K562 (cell line): Measurements from ENCODE around the gene TMEM63A. TPM values are rescaled to one million over a fixed set of nuclear protein-coding genes. Genes with fewer than 3 reads are reported as not detected.

Experiments used
- ATAC-seq: fragments of 200-7000 bp; cut with Tn5 transposase; 3 replicates; pipeline ENCODE4 v1.9.1; 2020; ENCODE audit warnings: moderate library complexity
- BruUV-seq: library from RNA; stranded (reverse); fragments of 400-500 nt; replicated peaks from 2 replicates; lab custom pipeline; 2021; lab: Mats Ljungman, UMichigan
- CTCF ChIA-PET: fragments of 300-600 bp; formaldehyde crosslinking; extraction: SDS; loops from one replicate; lab custom pipeline; 2021; ENCODE audit warnings: low intra/inter-chr PET ratio; lab: Yijun Ruan, JAX
- POLR2A ChIA-PET: fragments of 300-600, 350-650 bp; sonication (Branson Sonifier 250); formaldehyde crosslinking; extraction: SDS; loops from one replicate; lab custom pipeline; 2021; ENCODE audit warnings: antibody characterized with exemption, inconsistent platforms; lab: Yijun Ruan, JAX
- DNase-seq, 4 experiments: peaks; one replicate each; pipeline versions ENCODE4 v3.0.0 to v3.0.0-alpha.2; 2011 to 2018; ENCODE audit warnings: low spot score in 3 of 4, mixed read lengths in 3 of 4; ENCODE audit errors: extremely low read depth in 1 of 4
- FAIRE-seq: peaks from 2 replicates; lab custom pipeline; 2011; peaks lifted over from hg19 to GRCh38; lab: Jason Lieb, UNC
- H2AFZ ChIP-seq: 2 replicates; pipeline ENCODE4 v1.6.0; 2011; ENCODE audit warnings: low read depth, low read length, control low read depth, inconsistent platforms
- H3K27ac ChIP-seq: fragments of 200-600 bp; 3 replicates; pipeline ENCODE4 v1.8.0; 2011; ENCODE audit warnings: low read depth, mild to moderate bottlenecking, control low read depth, inconsistent platforms, low read length, moderate library complexity, mixed read lengths; ENCODE audit errors: extremely low read depth
- H3K27me3 ChIP-seq, 2 experiments: fragments of 300-600 bp in 1 of 2; 2 replicates in 1 of 2; 3 replicates in 1 of 2; pipeline versions ENCODE4 v1.6.0 to v1.8.0; 2011; ENCODE audit warnings: inconsistent platforms in 2 of 2, low read length in 2 of 2, mild to moderate bottlenecking in 1 of 2, mixed read lengths in 1 of 2, moderate library complexity in 1 of 2; ENCODE audit not compliant: control insufficient read depth in 2 of 2, insufficient read depth in 2 of 2
- H3K36me3 ChIP-seq: fragments of 300-600 bp; 3 replicates; pipeline ENCODE4 v1.8.0; 2011; ENCODE audit warnings: mild to moderate bottlenecking, low read length, inconsistent platforms; ENCODE audit not compliant: control insufficient read depth, insufficient read depth
- H3K4me1 ChIP-seq, 2 experiments: fragments of 200-600 bp in 1 of 2; replicated peaks in 1 of 2; 2 replicates in 1 of 2; 3 replicates in 1 of 2; pipeline versions ENCODE4 v1.5.1 to v1.8.0; 2011; ENCODE audit warnings: inconsistent platforms in 2 of 2, low read length in 2 of 2, mild to moderate bottlenecking in 1 of 2, mixed read lengths in 1 of 2, moderate library complexity in 1 of 2; ENCODE audit not compliant: control insufficient read depth in 2 of 2, insufficient read depth in 2 of 2
- H3K4me2 ChIP-seq: 2 replicates; pipeline ENCODE4 v1.6.1; 2011; ENCODE audit warnings: low read length, control low read depth, inconsistent platforms, mixed read lengths; ENCODE audit not compliant: insufficient read depth
- H3K4me3 ChIP-seq: fragments of 200-600 bp; sonication (generic), shearing (Covaris generic); 2 replicates; pipeline ENCODE4 v1.5.1; 2016; ENCODE audit warnings: control low read depth, inconsistent platforms
- H3K79me2 ChIP-seq: fragments of 200-600 bp; 3 replicates; pipeline ENCODE4 v1.8.0; 2011; ENCODE audit warnings: low read length, inconsistent platforms; ENCODE audit not compliant: control insufficient read depth, insufficient read depth
- H3K9ac ChIP-seq, 2 experiments: 2 replicates each; pipeline versions ENCODE4 v1.6.0 to v1.6.1; 2011; ENCODE audit warnings: low read depth in 2 of 2, low read length in 2 of 2, control low read depth in 1 of 2, inconsistent platforms in 1 of 2, mild to moderate bottlenecking in 1 of 2, mixed read lengths in 1 of 2; ENCODE audit not compliant: insufficient read depth in 1 of 2
- H3K9me1 ChIP-seq: one replicate; pipeline ENCODE4 v1.6.0; 2011; ENCODE audit warnings: inconsistent platforms, mild to moderate bottlenecking, low read length, moderate library complexity; ENCODE audit not compliant: control insufficient read depth, insufficient read depth
- H3K9me3 ChIP-seq: replicated peaks from 2 replicates; pipeline ENCODE4 v1.5.1; 2011; ENCODE audit warnings: low read depth, low read length, inconsistent platforms; ENCODE audit not compliant: control insufficient read depth, insufficient read depth
- H4K20me1 ChIP-seq: replicated peaks from 2 replicates; pipeline ENCODE4 v1.6.1; 2011; ENCODE audit warnings: low read length, inconsistent platforms, mixed read lengths; ENCODE audit not compliant: control insufficient read depth, insufficient read depth
- ILK ChIP-seq: fragments of 450-650 bp; IDR thresholded peaks from 2 replicates; pipeline ENCODE4 v1.6.1; 2016; ENCODE audit warnings: missing genetic modification characterization, low read depth, mild to moderate bottlenecking, missing compliant biosample characterization, moderate library complexity, borderline replicate concordance
- POLR3G ChIP-seq: IDR thresholded peaks from 2 replicates; pipeline ENCODE4 v1.6.1; 2011; ENCODE audit not compliant: insufficient read length, insufficient replicate concordance; ENCODE audit errors: extremely low read depth
- SETDB1 ChIP-seq: IDR thresholded peaks from one replicate; pipeline ENCODE4 v1.6.1; 2012; ENCODE audit warnings: low read length, control low read depth, inconsistent platforms
- ZKSCAN1 ChIP-seq: fragments of 150-350 bp; IDR thresholded peaks from 2 replicates; pipeline ENCODE4 v1.6.1; 2016; ENCODE audit warnings: low read depth, low read length
- ZNF121 ChIP-seq: sonication (generic); formaldehyde crosslinking; conservative IDR thresholded peaks from 2 replicates; pipeline ENCODE4 v1.8.0; 2022; ENCODE audit warnings: missing genetic modification reagents
- ZNF431 ChIP-seq: sonication (generic); formaldehyde crosslinking; IDR thresholded peaks from 2 replicates; pipeline ENCODE4 v1.8.0; 2022; ENCODE audit warnings: mild to moderate bottlenecking, missing genetic modification reagents
- ZNF75A ChIP-seq: fragments of 450-650 bp; formaldehyde crosslinking; IDR thresholded peaks from 2 replicates; pipeline ENCODE4 v1.4.0; 2020; ENCODE audit warnings: mild to moderate bottlenecking
- WGBS: fragments of 100-300 bp; shearing (Covaris generic); methylation state at CpG from one replicate; pipeline ENCODE4 v1.1.6; 2016; ENCODE audit warnings: low coverage, mixed read lengths; ENCODE audit not compliant: insufficient coverage; ENCODE audit errors: missing lambda C conversion rate; 5-methylcytosine and 5-hydroxymethylcytosine counted together
- in situ Hi-C: fragments of 300-500 bp; cut with MboI; formaldehyde crosslinking; loops from 4 replicates; pipeline ENCODE4 v1.15.0; 2018; ENCODE audit warnings: inconsistent platforms, mixed read lengths
- intact Hi-C: fragments of 100-400 bp; cut with micrococcal nuclease; formaldehyde crosslinking; loops from 2 replicates; pipeline ENCODE4 v1.14.2; 2022
- polyA plus RNA-seq, 8 experiments: library from polyadenylated mRNA; depleted of rRNA in 4 of 8; stranded (reverse) in 5 of 8; unstranded in 3 of 8; fragments of >200 nt; fragmentation: Nextera tagmentation in 2 of 8; fragmentation: Illumina TruSeq in 1 of 8; extraction: Ambion mirVana in 2 of 8; extraction: Trizol in 1 of 8; gene quantifications; 2 replicates each; pipeline versions ENCODE4 v1.2.1 to v1.2.3, GENCODE V29; 2011 to 2014; ENCODE audit warnings: inconsistent platforms in 1 of 8, missing spikeins in 1 of 8
- total RNA-seq, 7 experiments: library from RNA; depleted of rRNA in 6 of 7; stranded (reverse); fragments of >200 nt in 6 of 7; fragmentation: Illumina TruSeq in 2 of 7; extraction: Trizol in 2 of 7; gene quantifications; 2 replicates each; pipeline versions ENCODE4 v1.2.1 to v1.2.3, GENCODE V29; 2011 to 2021; ENCODE audit warnings: low replicate concordance in 1 of 7
- TF ChIP-seq, protein P1 (sequence below): sonication (generic); formaldehyde crosslinking; IDR thresholded peaks from 2 replicates; pipeline ENCODE4 v1.8.0; 2022; ENCODE audit warnings: missing genetic modification reagents, mild to moderate bottlenecking, moderate library complexity, borderline replicate concordance
- TF ChIP-seq, protein P2 (sequence below): sonication (generic); formaldehyde crosslinking; IDR thresholded peaks from 2 replicates; pipeline ENCODE4 v1.8.1; 2023; ENCODE audit warnings: mild to moderate bottlenecking, missing genetic modification reagents

Gene TMEM63A
- total and polyA plus RNA-seq, 9 of the 15 experiments (the other 6 are each of a cell fraction or from before 2014, with no cell fraction given) = 2.0 to 54.6 (median 17.5) TPM

DNA sequence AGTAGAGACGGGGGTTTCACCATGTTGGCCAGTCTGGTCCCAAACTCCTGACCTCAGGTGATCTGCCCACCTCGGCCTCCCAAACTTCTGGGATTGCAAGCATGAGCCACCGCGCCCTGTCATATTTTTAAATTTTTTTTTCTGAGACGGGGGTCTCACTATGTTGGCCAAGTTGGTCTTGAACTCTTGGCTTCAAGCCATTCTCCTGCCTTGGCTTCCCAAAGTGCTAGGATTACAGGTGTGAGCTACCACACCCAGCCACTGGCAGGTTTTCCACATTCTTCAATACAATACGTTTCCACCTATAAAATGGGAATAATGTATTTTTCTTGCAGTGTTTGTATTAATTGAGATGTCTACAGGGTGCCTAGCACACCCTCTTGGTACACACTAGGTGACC is 10.1 kb upstream of the TMEM63A start:
- FAIRE-seq (no peak), ATAC-seq (no peak), DNase-seq (no peak)
- intact Hi-C loops = no loop called here
- no TSS peak for BruUV-seq
- no peak overlapping the region for H3K4me3 ChIP-seq
- no peaks in the 10 kb centered on the region for H3K27me3 ChIP-seq
- H3K4me2 ChIP-seq = no peak overlapping the region
- H3K36me3 ChIP-seq = no peaks in the 10 kb centered on the region
- no peak overlapping the region for H2AFZ ChIP-seq
- WGBS = 65% methylated on average over 6 of the region's 6 CpGs
- no peaks in the 10 kb centered on the region for H3K79me2 ChIP-seq
- H3K27ac ChIP-seq = no peak overlapping the region
- TF ChIP-seq ILK (no peak), ZNF121 (CRISPR knock-in tag) (peak; percentile 81)
- TF ChIP-seq, all 486 proteins: peak for 1
- Histone ChIP-seq H4K20me1 (no peaks in the 10 kb centered on the region), H3K9me3 (no peaks in the 10 kb centered on the region), H3K9me1 (peaks cover 3% of the 10 kb centered on the region), H3K9ac (no peak overlapping the region), H3K4me1 (peaks cover 6 to 24% of the 10 kb centered on the region in 2 experiments)
- POLR2A ChIA-PET = no interaction called here
- CTCF ChIA-PET = no interaction called here
- in situ Hi-C loops = no loop called here

DNA sequence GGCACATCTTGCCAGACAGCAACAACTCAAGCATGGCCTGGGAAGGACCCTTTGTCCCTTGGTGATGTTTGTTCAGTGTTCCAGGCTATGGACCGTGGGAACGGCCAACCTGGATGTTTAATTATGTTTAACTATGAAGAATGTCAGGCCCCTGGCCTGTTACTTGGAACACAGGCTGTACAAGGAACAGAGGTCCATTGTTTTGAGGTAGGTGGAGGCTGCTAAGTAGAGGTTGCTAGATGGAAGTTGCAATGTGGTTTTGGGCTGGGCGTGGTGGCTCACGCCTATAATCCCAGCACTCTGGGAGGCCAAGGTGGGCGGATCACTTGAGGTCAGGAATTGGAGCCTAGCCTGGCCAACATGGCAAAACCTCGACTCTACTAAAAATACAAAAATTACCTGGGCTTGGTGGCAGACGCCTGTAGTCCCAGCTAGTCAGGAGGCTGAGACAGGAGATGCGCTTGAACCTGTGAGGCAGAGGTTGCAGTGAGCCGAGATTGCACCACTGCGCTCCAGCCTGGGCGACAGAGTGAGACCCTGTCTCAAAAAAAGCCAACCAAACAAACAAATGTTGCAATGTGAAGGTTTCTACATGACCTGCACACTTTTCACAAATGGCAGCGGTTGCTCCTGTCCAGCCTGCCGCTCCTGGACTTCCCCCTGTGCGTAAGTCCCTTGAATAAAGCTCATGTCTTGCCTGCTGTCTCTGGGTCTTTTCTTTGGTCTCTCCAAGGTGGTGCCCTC is 9.2 kb upstream of the TMEM63A start:
- no peak overlapping the region for H3K4me2 ChIP-seq
- no peaks in the 10 kb centered on the region for H4K20me1 ChIP-seq
- H3K4me3 ChIP-seq = no peak overlapping the region
- peak overlapping the region in 1 of 2 experiments; percentile 0; a peak in 1 of 4 replicates for H3K9ac ChIP-seq
- DNase-seq = peak in 1 of 4 experiments; percentile 13
- H3K27ac ChIP-seq = no peak overlapping the region
- peak; percentile 19; the same call in 2 of the 3 replicates for ATAC-seq
- H3K4me1 ChIP-seq = peaks cover 0 to 27% of the 10 kb centered on the region in 2 experiments; a peak in 3 of 5 replicates
- H3K36me3 ChIP-seq = no peaks in the 10 kb centered on the region
- BruUV-seq = no TSS peak
- H3K79me2 ChIP-seq = no peaks in the 10 kb centered on the region
- ChIA-PET POLR2A (no interaction called here), CTCF (no interaction called here)
- FAIRE-seq = no peak
- intact Hi-C loops = no loop called here
- peak overlapping the region; percentile 35; the same call in 1 of the 2 replicates for H2AFZ ChIP-seq
- H3K27me3 ChIP-seq = no peaks in the 10 kb centered on the region
- in situ Hi-C loops = no loop called here
- peaks cover 3% of the 10 kb centered on the region for H3K9me1 ChIP-seq
- 71% methylated on average over 14 of the region's 14 CpGs for WGBS
- H3K9me3 ChIP-seq = no peaks in the 10 kb centered on the region
- TF ChIP-seq SETDB1 (no peak), ZNF431 (CRISPR knock-in tag) (no peak), POLR3G (no peak), ZNF75A (CRISPR knock-in tag) (no peak), ZKSCAN1 (no peak)
- TF ChIP-seq, protein P1, sequence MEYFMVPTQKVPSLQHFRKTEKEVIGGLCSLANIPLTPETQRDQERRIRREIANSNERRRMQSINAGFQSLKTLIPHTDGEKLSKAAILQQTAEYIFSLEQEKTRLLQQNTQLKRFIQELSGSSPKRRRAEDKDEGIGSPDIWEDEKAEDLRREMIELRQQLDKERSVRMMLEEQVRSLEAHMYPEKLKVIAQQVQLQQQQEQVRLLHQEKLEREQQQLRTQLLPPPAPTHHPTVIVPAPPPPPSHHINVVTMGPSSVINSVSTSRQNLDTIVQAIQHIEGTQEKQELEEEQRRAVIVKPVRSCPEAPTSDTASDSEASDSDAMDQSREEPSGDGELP (CRISPR knock-in tag) = 0 out of 2 replicates have a peak, but pooled peaks have one; percentile 21
- TF ChIP-seq, protein P2, sequence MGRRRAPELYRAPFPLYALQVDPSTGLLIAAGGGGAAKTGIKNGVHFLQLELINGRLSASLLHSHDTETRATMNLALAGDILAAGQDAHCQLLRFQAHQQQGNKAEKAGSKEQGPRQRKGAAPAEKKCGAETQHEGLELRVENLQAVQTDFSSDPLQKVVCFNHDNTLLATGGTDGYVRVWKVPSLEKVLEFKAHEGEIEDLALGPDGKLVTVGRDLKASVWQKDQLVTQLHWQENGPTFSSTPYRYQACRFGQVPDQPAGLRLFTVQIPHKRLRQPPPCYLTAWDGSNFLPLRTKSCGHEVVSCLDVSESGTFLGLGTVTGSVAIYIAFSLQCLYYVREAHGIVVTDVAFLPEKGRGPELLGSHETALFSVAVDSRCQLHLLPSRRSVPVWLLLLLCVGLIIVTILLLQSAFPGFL = 0 out of 2 replicates have a peak, but pooled peaks have one; percentile 35
